Raji (cell line): Measurements from ENCODE around the gene VPREB3.
A peak's percentile ranks its signal among the peaks of the same experiment; 100 is the strongest.

Experiments used
- POLR2A ChIP-seq: IDR thresholded peaks from 2 replicates; pipeline ENCODE4 v1.6.1; 2011; ENCODE audit warnings: low read depth, low read length, control low read depth; ENCODE audit not compliant: insufficient read depth

The VPREB3 gene, protein sequence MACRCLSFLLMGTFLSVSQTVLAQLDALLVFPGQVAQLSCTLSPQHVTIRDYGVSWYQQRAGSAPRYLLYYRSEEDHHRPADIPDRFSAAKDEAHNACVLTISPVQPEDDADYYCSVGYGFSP

DNA sequence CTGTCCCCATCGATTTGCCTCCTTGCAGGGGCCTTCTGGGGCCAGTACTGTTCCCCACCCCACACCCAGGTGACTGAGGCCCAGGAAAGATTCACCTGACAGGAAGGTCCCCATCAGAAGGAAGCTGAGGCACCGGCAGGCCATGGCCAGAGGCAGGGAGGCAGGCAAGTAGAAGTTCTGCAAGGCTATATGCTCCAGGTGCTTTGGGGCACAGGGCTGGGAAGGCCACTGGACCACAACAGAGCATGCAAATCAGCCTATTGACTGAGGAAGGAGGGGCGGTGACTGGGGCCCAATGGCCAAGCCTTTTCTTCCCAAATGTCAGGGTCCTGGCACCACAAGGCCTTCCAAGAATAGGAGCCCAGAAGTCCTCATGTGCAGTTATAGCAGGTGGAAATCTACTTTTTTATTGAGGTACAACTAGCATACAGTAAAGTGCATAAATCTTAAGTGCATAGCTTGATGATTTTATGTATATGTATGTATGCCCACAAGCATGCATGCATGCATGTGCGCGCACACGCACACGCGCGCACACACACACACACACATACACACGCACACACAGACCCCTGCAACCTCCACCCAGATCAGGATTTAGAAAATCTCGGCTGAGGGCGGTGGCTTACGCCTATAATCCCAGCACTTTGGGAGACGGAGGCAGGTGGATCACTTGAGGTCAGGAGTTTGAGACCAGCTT lies at the start of gene VPREB3:
TSS of gene VPREB3 (minus strand) at position 206 of the 700 bp plus-strand sequence. CDS start at position 144, 62 bp downstream.
- peak; percentile 83 for TF ChIP-seq POLR2A

DNA sequence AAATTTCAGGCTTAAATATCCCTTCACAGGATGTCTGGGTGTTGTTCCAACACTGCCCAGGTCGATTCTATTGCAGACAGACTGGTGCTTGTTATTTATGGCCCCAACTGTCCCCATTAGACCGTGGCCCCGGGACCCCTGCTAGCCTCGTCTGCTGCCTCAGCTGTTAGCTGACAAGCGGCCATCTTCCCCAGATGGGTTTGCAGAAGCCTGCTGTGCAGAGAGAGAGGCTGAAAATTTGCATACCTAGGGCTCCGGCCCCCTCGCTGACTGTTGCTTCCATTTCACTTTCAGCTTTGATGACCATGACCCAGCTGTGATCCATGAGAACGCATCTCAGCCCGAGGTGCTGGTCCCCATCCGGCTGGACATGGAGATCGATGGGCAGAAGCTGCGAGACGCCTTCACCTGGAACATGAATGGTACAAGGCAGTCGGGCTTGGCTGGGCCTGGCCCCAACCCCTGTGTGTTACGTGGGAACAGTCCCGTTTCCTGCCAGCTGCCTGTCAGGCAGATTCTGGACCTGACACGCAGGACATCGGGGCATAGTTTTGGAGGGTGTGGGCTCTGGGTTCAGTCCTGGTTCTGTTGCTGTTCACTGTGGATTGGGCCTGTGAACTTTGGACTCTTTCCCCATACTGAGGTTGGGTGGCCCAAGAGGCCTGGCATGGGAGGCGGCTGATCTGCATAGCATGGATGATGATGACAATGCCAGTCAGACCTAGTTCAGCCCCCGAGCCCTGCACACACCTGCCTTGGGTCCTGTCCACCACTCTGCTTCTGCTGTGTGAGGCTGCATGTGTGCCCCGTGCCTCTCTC lies 49.0 kb upstream of the VPREB3 start:
- no peak for TF ChIP-seq POLR2A

DNA sequence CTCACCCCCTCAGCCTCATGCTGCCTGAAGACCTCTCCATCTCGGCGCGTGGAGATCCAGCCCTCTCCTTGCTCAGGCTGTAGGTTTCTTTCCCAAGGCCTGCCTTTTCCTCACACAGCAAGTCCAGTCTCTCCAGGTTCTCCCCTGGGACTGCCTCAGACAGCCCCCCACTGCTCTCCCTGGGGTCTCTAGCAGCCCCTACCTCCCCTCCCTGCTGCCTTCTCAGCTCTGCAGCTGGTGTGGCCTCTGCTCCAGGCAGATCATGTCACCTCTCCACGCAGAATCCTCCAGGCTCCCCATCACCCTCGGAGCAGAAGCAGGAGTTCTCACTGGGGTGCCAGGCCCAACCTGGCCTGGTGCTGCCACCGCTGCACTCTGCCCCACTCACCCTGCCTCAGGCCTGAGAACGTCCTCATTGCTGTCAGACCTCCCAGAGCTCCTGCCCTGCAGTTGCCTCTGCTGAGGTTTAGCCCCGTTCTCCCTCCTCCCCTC lies 47.7 kb upstream of the VPREB3 start:
- no peak for TF ChIP-seq POLR2A

DNA sequence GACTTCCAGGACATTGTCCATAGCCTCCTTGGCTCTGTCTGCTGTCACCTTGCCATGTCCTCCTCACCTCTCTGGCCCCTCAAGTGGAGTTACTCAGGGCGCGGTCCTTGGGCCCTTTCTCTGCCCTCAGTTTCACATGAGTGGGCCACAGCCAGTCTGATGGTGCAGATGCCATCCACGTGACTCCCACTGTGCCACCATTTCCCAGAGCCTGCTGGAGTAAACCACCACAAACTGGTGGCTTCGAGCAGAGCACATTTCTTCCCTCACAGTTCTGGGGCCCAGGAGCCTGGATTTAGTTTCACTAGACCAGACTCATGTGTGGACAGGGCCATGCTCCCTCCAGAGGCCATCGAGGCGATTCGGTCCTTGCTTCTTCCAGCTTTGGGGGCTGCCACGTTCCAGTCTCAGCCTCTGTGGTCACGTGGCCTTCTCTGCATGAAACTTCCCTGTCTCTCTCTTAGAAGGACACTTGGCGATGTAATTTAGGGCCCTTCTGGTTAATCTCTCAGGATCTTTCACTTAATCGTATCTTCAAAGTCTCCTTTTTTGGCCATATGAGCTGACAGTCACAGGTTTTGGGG lies 47.1 kb upstream of the VPREB3 start:
- no peak for TF ChIP-seq POLR2A

DNA sequence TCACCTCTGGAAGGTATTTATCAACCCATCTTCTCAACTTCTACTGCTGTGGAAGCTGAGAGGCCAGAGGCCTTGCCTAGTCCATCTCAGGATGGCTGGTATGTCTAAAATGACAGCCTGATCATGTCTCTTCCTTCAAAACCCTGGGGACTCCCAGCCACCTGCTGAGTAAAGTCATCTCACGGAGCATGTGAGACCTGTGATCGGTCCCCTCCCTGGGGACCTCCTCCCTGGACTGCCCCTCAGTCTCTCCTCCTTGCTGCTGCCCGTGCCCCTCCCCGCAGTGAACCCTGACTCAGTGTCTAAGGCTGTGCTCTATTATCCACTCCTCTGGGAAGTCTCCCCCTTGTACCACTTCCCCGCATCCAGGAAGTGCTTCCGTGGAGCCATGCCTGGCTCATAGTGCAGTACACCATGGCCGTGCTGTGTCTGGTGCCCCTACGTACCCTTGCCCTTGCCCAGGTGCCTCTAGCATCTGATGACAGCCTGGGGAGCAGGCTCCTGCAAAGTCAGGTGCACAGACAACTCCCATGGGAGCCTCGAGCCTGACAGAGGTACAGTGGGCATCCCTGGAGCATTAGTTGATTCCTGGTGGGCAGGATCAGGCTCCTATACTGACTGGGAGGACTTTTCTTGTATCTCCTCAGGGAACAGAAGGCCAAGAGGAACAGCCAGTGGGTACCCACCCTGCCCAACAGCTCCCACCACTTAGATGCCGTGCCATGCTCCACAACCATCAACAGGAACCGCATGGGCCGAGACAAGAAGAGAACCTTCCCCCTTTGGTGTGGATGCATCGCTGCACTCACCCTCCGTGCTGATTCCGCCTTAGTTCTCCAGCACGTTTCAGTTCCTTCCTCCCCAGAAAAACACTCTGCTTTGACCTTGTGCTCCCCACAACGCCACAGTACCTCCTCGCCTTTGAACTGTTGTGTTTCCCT lies 46.3 kb upstream of the VPREB3 start:
- TF ChIP-seq POLR2A: peak; percentile 11; the same call in 1 of the 2 replicates

DNA sequence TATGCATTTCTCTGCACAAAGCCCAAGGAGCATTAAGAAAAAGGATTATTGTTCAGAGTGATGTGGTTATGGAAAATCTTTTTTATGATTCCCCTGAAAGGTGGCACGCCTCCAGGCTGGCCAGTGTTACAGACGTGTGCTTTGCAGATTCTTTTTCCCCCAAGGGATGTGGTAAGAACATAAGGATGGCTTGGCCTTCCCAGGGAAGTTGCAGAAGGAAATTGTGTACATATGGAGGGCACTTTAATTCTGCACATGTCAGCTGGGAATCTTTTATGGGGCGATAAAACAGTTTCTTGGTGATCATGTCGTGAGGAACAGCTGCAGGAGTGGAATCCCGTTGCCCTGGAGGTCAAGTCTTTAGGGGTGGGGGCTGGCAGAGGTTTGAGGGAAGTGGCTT lies 42.2 kb upstream of the VPREB3 start:
- no peak for TF ChIP-seq POLR2A

DNA sequence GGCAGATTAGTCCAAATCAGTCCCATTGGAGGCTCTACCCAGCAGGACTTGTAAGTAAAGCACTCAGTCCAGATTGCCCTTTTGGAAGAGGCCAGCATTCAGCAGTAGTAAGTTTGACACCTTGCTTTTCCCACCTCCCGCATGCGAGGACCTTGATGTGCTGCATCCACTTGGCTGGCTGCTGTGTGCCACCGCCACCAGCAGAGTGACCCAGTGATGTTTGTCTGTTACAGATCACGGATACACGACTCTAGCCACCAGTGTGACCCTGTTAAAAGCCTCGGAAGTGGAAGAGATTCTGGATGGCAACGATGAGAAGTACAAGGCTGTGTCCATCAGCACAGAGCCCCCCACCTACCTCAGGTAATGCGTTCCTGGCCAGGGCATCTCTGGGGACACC lies 39.1 kb upstream of the VPREB3 start:
- no peak for TF ChIP-seq POLR2A

DNA sequence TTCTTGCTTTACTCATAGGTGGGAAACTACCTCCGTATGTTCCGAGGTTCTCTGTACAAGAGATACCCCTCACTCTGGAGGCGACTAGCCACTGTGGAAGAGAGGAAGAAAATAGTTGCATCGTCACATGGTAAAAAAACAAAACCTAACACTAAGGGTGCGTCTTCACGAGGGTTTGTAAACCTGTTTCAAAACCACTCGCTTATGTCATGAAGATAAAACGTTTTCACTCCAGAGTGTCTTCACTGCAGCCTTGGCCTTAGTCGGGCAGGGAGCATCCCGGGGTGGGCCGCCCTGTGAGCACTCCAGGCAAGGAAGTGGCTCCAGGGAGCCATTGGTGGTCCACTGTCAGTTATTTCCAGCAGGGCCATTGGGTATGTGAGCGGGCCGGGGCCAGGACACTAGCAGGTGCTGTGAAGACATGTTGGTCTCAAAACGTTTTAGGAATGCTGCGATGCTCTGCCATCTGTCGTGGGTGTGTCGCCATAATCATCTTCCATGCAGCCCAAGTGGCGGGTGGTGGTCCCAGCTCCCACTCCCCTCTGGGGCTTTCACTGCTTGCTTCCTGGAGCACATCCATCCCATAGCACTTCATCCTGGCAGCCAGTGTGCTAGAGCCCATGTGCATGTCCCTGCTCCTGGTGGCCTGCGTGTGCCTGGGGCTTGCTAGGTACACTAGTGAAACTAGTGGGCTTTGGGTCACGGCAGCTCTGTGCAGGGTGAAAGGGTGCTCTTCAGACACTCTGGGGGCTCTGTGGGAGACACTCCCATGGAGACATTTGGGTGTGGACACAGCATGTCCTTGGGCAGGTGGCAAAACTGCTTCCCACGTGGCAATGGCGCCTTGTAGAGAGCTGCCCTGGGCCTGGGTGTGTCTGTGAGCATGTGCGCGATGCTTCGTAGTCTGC lies 37.8 kb upstream of the VPREB3 start:
- TF ChIP-seq POLR2A: no peak

DNA sequence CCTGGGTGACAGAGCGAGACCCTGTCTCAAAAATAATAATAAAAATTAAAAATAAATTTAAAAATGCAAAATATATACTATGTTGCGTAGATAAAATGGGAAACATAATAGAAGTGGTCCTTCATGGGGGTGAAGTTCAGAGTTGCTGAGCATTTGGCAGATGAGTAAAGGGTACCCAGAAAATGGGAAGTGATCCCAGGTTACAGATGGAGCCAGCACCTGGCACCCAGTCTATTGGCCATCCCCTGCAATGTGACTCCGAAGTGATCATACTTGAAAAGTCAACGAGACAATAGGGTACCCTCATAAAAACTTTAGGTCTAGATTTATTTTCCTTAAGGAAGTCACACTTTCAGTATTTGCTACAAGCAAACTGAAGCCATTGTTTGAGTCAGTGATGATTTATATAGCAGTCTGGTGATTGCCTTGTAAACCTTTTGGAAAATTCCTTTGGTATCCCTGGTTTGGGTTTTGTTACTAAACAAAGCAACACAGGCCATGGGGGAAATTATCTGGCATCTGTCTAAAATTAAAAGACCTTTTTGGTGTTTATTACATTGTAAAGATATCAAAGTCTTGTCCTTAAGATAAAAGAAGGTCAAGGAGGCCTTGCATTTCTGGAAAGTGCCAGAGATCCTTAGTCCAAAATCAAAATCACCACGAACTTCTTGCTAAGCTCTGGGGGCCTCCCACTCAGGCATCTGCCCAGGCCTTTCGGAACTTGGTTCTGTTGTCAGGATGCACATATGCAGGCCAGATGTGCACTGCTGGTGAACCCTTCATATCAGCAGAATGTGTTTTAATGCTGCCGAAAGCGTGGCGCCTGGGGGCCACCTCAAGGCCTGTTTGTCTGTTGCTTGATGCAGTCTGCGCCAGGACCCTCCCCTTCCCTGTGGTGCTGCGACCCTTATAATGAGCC lies 36.9 kb upstream of the VPREB3 start:
- TF ChIP-seq POLR2A: no peak

DNA sequence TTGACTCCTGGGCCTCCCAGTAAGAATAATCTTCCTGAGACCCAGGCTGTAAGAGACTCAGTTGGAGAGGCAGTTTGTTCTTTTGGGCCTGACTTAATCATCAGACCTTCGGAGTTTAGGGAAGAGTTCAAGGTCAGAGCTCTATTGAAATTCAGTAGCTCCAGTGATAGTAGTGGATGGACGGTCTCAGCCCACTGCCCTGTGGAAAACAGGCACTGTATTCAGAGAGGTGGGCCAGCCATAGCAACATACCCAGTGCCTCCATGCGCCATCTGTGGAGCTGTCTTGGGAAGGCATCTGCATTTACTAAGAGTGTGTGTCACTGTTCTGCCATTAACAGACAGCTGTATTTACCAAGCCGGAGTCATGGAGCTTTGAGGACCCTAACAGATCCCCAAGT lies 35.4 kb upstream of the VPREB3 start:
- no peak for TF ChIP-seq POLR2A

DNA sequence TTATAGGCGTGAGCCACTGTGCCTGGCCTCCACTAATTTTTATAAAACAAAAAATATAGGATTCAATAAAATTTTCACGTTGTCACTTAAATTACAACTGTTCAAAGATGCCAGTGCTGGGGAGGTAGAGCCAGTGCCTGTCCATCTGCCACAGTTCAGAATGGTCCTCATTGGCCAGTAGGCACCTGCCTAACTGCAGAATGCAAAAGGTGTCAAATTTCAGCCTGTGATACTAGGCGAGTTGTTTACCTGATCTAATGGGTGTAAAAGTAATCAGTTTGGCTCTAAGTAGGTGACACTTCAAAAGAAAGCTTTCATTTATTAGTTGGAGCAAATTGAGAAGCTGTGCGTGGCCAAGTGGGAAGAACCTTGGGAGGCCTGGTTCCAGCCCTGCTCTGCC lies 34.9 kb upstream of the VPREB3 start:
- no peak for TF ChIP-seq POLR2A

DNA sequence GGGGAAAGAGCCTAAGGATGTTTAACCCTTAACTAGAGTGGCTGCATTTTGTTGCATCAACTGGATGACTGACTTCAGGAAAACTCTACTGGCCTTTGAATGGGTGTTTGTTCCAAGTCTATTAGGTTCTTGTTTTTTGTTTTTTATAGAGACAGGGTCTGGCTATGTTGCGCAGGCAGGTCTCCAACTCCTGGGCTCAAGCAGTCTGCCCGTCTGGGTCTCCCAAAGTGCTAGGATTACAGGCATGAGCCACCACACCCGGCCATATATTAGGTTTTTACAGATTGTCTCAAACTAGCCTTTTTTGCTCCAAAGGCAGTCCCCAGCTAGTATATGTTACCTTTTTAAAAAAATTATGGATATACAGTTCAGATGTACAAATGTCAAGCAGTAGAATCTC lies 33.7 kb upstream of the VPREB3 start:
- no peak for TF ChIP-seq POLR2A

DNA sequence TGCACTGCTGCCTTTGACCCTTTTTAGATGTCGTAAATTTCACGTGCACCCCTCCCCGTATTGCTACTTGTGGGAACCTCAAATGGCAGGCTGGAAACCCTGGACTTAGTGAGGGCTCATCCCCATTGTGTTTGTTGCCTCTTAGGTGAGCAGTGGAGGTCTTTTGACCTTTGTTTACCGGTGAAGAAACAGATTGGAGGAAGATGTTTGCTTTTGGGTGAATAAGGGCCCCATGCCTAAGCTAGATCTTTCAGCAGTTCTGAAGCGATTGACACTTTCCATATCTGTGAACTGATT lies 33.3 kb upstream of the VPREB3 start:
- no peak for TF ChIP-seq POLR2A
